ENCODE measurements around the gene TSPAN9. TPM values are rescaled to one million over a fixed set of nuclear protein-coding genes. Genes with fewer than 3 reads are reported as not detected.

TSPAN9 gene
- total and polyA plus RNA-seq, 2 experiments from 2014 or later: 6.0 to 31.5 TPM

GRCh38 chr12:3134526-3135135 is 57.5 kb downstream of the TSPAN9 start (continued):
- TF ChIP-seq CTCF (conservative IDR thresholded peaks at IDR 0.05; ENCODE audit: low read depth in 2 of 2) (no peak), NANOG (IDR thresholded peaks at IDR 0.05; ENCODE audit: borderline replicate concordance) (no peak), JUNB (IDR thresholded peaks at IDR 0.05; ENCODE audit: unreplicated experiment) (no peak), REST (IDR thresholded peaks at IDR 0.05; ENCODE audit: unreplicated experiment) (no peak), ZNF114 (CRISPR knock-in tag; IDR thresholded peaks at IDR 0.05) (no peak)

- peaks cover 22% of the 10 kb centered on the region for H3K27me3 Mint-ChIP-seq (ENCODE audit: insufficient read depth, low read depth, poor library complexity)
- Histone ChIP-seq H2AFZ (no peak overlapping the region), H3K9me2 (ENCODE audit: insufficient read depth) (no peaks in the 10 kb centered on the region), H3K27ac (ENCODE audit: low read depth) (no peak overlapping the region), H4K20me1 (replicated peaks; ENCODE audit: insufficient read depth) (peaks cover 6% of the 10 kb centered on the region; the same call in 1 of the 2 replicates), H3K4me2 (no peak overlapping the region), H3K4me3 (no peak overlapping the region), H3F3A (replicated peaks; ENCODE audit: low read depth) (no peaks in the 10 kb centered on the region), H3K36me3 (ENCODE audit: insufficient read depth) (no peaks in the 10 kb centered on the region), H3K27me3 (ENCODE audit: insufficient read depth) (no peaks in the 10 kb centered on the region), H3K79me2 (replicated peaks; ENCODE audit: insufficient read depth) (no peaks in the 10 kb centered on the region; the same call in 1 of the 2 replicates), H3K4me1 (ENCODE audit: insufficient read depth) (peaks cover 26% of the 10 kb centered on the region)
- H3K27ac Mint-ChIP-seq: no peak overlapping the region
- H3K9me3 Mint-ChIP-seq: no peaks in the 10 kb centered on the region
- no peaks in the 10 kb centered on the region for H3K36me3 Mint-ChIP-seq (ENCODE audit: low read depth)
- no peak for TF ChIP-seq POLR2AphosphoS5 (IDR thresholded peaks at IDR 0.05; ENCODE audit: low read depth)
- peak; percentile 81 to 96 for TF ChIP-seq CTCF (conservative IDR thresholded peaks at IDR 0.05; ENCODE audit: low read depth in 2 of 2)
- H3K4me1 Mint-ChIP-seq: peaks cover 55% of the 10 kb centered on the region
- peak; percentile 63 for ATAC-seq
- no peak overlapping the region; the same call in 2 of the 3 replicates for H3K4me3 Mint-ChIP-seq
- DNase-seq (ENCODE audit: low spot score): peak; percentile 91
These were observed 58.6 kb downstream of the TSPAN9 start for GRCh38 chr12:3135522-3136461.
